Hematopoietic multipotent progenitor cell treated with erythropoietin and hydrocortisone succinate and interleukin-3 and kit ligand, for 6 days (in vitro differentiated cells): ENCODE results near the gene CDKN2A.
A peak's percentile ranks its signal among the peaks of the same experiment; 100 is the strongest.

Source experiments
- DNase-seq: peaks from one replicate; pipeline ENCODE4 v3.0.0-alpha.2; 2015

Gene CDKN2A

GRCh38 chr9:22005702-22006606, 11.8 kb upstream of the CDKN2A start:
- DNase-seq = no peak

- DNase-seq = no peak
Measured at GRCh38 chr9:22005021-22005701, 11.0 kb upstream of the CDKN2A start.

GRCh38 chr9:22002038-22002437, 7.8 kb upstream of the CDKN2A start:
- no peak for DNase-seq

DNA sequence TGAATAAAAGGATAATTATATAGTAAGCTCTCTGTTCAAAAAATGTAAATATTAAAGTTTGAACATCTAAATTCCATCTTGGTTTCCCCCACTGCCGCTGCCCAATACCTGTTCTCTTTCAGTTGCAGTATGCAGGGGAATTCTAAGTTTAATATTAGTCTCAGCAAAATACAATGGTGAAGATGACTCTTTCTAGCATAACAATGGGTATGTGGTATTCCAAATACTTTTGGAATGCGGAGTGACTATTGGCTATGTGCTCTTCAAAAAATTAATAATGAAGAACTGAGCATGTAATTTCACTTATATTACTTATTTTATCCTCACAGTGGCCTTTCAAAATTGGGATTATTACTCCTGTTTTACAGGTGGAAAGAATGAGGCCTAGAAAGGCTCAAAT, 3.8 kb upstream of the CDKN2A start:
- DNase-seq = no peak

DNA sequence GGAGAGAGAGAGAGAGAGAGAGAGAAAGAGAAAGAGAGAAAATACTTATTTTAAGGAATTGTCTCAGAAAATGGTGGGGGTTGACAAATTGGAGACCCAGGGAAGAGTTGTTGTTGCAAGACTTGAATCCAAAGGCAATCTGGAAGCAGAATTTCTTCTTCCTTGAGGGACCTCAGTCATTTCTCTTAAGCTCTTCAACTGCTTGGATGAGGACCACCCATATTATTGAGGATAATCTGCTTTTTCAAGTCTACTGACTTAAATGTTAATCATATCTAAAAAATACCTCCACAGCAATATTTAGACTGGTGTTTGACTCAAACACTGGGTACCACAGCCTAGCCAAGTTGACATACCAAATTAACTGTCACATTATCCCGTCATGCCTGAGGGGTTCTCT, 3.3 kb upstream of the CDKN2A start:
- DNase-seq = no peak

DNA sequence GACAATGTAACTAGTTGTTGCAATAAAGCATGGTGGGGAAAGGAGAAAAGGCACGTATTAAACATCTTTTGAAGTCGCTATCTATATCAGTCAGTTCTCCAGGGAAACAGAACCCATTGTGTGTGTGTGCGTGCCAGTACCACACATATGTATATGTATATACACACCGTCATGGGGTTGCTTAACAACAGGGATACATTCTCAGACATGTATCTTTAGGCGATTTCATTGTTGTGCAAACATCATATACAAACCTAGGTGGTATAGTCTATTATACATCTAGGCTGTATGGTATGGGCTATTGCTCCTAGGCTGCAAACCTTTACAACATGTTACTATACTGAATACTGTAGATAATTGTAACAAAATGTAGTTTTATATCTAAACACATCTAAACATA, 2.7 kb upstream of the CDKN2A start:
- DNase-seq = no peak

- no peak for DNase-seq
Measured at GRCh38 chr9:21996438-21996837, 2.2 kb upstream of the CDKN2A start.

DNA sequence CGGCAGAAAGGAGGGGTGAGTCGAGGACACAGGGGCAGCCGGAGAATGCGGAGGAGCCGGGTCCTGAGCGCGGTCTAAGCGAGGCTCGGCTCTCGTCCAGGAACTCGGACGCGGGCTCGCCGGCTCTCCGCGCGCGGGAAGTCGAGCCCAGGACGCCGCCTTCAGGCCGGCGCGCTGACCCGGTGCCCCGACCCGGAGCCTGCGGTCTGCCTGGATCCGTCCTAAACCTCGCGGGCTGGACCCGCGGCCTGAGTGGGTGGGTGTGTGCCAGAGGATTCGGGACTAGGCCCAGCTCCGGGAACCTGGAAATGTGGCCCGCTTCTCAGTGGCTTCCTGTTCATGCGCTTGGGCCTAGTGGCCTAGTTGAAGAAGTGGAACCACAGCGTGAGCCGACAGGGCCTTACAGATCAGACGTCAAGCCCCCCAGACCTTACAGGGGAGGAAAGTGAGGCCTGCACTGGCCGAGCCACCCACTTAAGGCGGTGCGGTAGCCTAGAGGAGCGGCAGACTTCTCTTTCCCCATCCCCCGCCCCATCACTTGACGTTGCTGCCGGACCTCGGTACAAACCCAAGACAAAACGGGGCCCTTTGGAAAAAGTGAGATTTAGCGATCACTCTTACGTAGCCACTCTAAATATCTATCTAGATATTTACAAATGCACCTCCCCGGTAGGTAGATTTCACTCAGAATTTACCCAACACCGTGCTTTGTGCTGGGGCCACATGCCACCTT, 1.6 kb upstream of the CDKN2A start:
- peak; percentile 30 for DNase-seq

GRCh38 chr9:21995006-21995665, 944 bp upstream of the CDKN2A start:
- DNase-seq = peak; percentile 87

- peak; percentile 55 for DNase-seq
Measured at GRCh38 chr9:21994556-21995005, 389 bp upstream of the CDKN2A start, which contains the start of gene CDKN2B-AS1. Gene CDKN2B-AS1, plus strand, starts transcription at chr9:21994791.

DNA sequence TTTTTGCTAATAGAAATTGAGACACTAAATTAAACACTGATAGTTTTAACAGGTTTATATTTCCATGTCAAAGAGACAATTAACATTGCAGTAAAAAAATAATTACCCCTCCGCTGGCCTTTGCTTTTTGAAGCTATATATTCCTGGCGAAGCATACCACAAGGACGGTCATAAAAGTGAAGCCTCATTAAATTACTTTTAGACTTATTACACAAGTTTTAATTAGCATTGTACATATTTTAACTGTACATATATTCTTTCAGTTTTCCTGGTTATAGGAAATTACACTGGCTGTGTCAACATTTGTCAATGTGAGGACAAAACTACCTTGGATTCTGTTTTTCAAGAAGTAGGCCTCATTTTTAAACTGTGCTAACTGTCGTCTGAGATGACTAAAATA, 1.2 kb downstream of the CDKN2A start:
- no peak for DNase-seq

- DNase-seq = no peak
Measured at GRCh38 chr9:21991072-21991959, 2.9 kb downstream of the CDKN2A start.

GRCh38 chr9:21989440-21990189, 4.6 kb downstream of the CDKN2A start:
- no peak for DNase-seq

- DNase-seq = no peak
Measured at GRCh38 chr9:21988056-21988990, 5.9 kb downstream of the CDKN2A start.

DNA sequence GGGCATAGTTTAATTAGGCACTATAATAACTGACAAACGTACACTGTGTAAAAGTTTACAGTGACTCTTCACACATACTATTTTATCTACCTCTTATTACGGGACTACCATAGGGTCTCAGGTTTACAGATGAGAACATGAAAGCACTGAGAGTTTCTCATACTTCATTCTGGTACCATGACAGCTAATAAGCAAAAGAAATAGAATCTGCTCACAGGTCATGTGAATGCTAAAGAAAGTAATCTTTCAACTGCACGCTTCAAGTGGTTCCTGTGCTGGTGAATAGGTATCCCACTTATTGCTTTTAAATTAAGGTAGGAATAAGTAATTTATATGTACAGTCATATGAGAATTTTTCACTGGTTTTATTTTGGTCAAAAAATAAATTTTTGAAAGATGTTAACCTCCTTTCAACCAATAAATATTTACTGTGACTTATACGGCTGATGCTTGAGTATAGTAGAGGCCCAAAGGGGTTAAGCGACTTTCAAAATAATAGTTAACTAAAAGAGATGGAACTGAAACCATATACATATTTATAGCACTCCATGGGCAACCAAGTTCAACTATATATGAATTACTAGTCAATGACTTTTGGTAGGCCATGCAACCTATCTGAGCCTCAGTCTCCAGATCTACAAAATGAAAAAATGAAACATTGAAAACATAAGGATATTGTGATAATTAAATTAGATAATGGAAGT, 8.1 kb downstream of the CDKN2A start:
- no peak for DNase-seq

GRCh38 chr9:21984101-21984500, 10.1 kb downstream of the CDKN2A start:
- DNase-seq = no peak

GRCh38 chr9:21983561-21983935, 10.6 kb downstream of the CDKN2A start:
- DNase-seq = no peak

- DNase-seq = no peak
Measured at GRCh38 chr9:21982861-21983560, 11.2 kb downstream of the CDKN2A start.

- no peak for DNase-seq
Measured at GRCh38 chr9:21982391-21982790, 11.8 kb downstream of the CDKN2A start.
